ENCODE results near the gene DNAJB13. TPM values are rescaled to one million over a fixed set of nuclear protein-coding genes. Genes with fewer than 3 reads are reported as not detected.
A peak's percentile ranks its signal among the peaks of the same experiment; 100 is the strongest.

Gene DNAJB13
- total and polyA plus RNA-seq, 10 of the 15 experiments (the other 5 are each of a cell fraction or from before 2014, with no cell fraction given): 0.07 to 0.76 (median 0.15) TPM; not detected in 7

DNA sequence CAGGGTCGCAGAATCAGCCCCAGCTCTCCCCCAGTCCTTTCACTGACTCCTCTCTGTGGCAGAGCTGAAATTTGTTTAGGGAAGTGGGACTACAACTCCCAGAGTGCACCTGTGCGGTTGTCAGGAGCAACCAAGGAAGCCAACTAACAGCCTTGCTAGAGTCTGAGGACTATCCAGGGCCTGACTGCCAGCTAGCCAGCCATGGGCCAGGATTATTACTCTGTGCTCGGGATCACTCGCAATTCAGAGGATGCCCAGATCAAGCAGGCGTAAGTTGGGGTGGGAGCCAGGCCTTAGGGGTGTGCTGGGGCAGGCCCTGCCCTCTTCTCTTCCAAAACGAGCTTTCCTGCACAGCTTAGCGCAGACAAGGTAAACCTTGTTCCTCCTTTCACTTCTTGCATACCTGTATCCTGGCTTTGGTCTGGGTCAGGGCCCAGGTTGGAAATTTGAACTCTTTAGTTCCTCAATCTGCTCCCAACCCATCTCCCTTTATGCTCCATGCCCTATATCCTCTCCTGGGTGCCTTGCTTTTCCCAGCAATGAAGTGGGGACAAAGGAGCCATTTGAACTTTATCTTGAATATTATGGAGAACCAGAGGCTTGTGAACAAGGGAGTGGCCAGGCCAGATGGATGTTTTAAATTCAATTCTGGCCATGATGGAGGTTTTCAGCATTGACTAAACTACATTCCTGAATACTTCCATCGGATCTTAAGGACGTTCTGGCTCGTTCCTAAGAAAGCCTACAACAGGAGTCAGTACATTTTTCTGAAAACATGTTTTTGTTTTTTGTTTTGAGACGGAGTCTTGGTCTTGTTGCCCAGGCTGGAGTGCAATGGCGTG lies at the start of gene DNAJB13 (continued):
- TF ChIP-seq, protein P1, sequence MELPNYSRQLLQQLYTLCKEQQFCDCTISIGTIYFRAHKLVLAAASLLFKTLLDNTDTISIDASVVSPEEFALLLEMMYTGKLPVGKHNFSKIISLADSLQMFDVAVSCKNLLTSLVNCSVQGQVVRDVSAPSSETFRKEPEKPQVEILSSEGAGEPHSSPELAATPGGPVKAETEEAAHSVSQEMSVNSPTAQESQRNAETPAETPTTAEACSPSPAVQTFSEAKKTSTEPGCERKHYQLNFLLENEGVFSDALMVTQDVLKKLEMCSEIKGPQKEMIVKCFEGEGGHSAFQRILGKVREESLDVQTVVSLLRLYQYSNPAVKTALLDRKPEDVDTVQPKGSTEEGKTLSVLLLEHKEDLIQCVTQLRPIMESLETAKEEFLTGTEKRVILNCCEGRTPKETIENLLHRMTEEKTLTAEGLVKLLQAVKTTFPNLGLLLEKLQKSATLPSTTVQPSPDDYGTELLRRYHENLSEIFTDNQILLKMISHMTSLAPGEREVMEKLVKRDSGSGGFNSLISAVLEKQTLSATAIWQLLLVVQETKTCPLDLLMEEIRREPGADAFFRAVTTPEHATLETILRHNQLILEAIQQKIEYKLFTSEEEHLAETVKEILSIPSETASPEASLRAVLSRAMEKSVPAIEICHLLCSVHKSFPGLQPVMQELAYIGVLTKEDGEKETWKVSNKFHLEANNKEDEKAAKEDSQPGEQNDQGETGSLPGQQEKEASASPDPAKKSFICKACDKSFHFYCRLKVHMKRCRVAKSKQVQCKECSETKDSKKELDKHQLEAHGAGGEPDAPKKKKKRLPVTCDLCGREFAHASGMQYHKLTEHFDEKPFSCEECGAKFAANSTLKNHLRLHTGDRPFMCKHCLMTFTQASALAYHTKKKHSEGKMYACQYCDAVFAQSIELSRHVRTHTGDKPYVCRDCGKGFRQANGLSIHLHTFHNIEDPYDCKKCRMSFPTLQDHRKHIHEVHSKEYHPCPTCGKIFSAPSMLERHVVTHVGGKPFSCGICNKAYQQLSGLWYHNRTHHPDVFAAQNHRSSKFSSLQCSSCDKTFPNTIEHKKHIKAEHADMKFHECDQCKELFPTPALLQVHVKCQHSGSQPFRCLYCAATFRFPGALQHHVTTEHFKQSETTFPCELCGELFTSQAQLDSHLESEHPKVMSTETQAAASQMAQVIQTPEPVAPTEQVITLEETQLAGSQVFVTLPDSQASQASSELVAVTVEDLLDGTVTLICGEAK (IDR thresholded peaks at IDR 0.05; ENCODE audit: borderline replicate concordance): no peak
- TF ChIP-seq SPI1 (IDR thresholded peaks at IDR 0.05; ENCODE audit: borderline replicate concordance, insufficient read depth, low read depth, low read length) (peak; percentile 69; the same call in 1 of the 2 replicates), CHD2 (IDR thresholded peaks at IDR 0.05; ENCODE audit: borderline replicate concordance, low read depth, low read length) (peak; percentile 24; the same call in 1 of the 2 replicates), YY1 (IDR thresholded peaks at IDR 0.05; ENCODE audit: low read depth, low read length) (peak; percentile 44; the same call in 1 of the 2 replicates), MYB (IDR thresholded peaks at IDR 0.05; ENCODE audit: borderline replicate concordance, low read depth, low read length) (no peak), BMI1 (IDR thresholded peaks at IDR 0.05; ENCODE audit: borderline replicate concordance) (peak; percentile 69), BACH1 (IDR thresholded peaks at IDR 0.05; ENCODE audit: borderline replicate concordance) (no peak), LARP7 (IDR thresholded peaks at IDR 0.05) (0 out of 2 replicates have a peak, but pooled peaks have one; percentile 40), WRNIP1 (IDR thresholded peaks at IDR 0.05; ENCODE audit: borderline replicate concordance, low read depth, low read length) (no peak), SIN3A (IDR thresholded peaks at IDR 0.05; ENCODE audit: low read depth, low read length) (peak; percentile 59; the same call in 1 of the 2 replicates), CHD1 (IDR thresholded peaks at IDR 0.05; ENCODE audit: low read depth, low read length) (no peak)
- TF ChIP-seq, protein P2, sequence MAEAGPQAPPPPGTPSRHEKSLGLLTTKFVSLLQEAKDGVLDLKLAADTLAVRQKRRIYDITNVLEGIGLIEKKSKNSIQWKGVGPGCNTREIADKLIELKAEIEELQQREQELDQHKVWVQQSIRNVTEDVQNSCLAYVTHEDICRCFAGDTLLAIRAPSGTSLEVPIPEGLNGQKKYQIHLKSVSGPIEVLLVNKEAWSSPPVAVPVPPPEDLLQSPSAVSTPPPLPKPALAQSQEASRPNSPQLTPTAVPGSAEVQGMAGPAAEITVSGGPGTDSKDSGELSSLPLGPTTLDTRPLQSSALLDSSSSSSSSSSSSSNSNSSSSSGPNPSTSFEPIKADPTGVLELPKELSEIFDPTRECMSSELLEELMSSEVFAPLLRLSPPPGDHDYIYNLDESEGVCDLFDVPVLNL (IDR thresholded peaks at IDR 0.05; ENCODE audit: low read depth, low read length): no peak

Measured in GM12878 (cell line).